Stimulated activated naive CD8-positive, alpha-beta T cell treated with anti-CD3 and anti-CD28 coated beads, Interleukin-15, Interleukin-2, amounts not matched to agents 100 ng/mL and 50 ng/mL, for 24 hours (primary cell): ENCODE results near the gene FBXO47.
A peak's percentile ranks its signal among the peaks of the same experiment; 100 is the strongest.
"Not testable (repeated sequence)": the region's sequence is repeated elsewhere in the genome, so short reads cannot be mapped to it uniquely, and the experiment has no call there.

ENCODE experiments used
- H3K27ac Mint-ChIP-seq: one replicate; pipeline ENCODE4 v1.8.0; 2021; ENCODE audit warnings: mild to moderate bottlenecking, mixed read lengths
- H3K27me3 Mint-ChIP-seq: one replicate; pipeline ENCODE4 v1.8.0; 2021; ENCODE audit warnings: mixed read lengths
- H3K36me3 Mint-ChIP-seq: one replicate; pipeline ENCODE4 v1.8.0; 2021; ENCODE audit warnings: low read depth, mixed read lengths
- H3K4me1 Mint-ChIP-seq: one replicate; pipeline ENCODE4 v1.8.0; 2021; ENCODE audit warnings: low read depth, mixed read lengths
- H3K4me3 Mint-ChIP-seq: one replicate; pipeline ENCODE4 v1.8.0; 2021; ENCODE audit warnings: mild to moderate bottlenecking, mixed read lengths
- H3K9me3 Mint-ChIP-seq: one replicate; pipeline ENCODE4 v1.8.0; 2021; ENCODE audit warnings: mixed read lengths

The FBXO47 gene

GRCh38 chr17:38920374-38921291 lies 46.6 kb downstream of the FBXO47 start:
- H3K36me3 Mint-ChIP-seq, result peaks cover 30% of the 10 kb centered on the region
- peak overlapping the region; percentile 17 for H3K27ac Mint-ChIP-seq
- H3K9me3 Mint-ChIP-seq, result no peaks in the 10 kb centered on the region
- no peaks in the 10 kb centered on the region for H3K27me3 Mint-ChIP-seq
- peaks cover 34% of the 10 kb centered on the region for H3K4me1 Mint-ChIP-seq
- no peak overlapping the region for H3K4me3 Mint-ChIP-seq

DNA sequence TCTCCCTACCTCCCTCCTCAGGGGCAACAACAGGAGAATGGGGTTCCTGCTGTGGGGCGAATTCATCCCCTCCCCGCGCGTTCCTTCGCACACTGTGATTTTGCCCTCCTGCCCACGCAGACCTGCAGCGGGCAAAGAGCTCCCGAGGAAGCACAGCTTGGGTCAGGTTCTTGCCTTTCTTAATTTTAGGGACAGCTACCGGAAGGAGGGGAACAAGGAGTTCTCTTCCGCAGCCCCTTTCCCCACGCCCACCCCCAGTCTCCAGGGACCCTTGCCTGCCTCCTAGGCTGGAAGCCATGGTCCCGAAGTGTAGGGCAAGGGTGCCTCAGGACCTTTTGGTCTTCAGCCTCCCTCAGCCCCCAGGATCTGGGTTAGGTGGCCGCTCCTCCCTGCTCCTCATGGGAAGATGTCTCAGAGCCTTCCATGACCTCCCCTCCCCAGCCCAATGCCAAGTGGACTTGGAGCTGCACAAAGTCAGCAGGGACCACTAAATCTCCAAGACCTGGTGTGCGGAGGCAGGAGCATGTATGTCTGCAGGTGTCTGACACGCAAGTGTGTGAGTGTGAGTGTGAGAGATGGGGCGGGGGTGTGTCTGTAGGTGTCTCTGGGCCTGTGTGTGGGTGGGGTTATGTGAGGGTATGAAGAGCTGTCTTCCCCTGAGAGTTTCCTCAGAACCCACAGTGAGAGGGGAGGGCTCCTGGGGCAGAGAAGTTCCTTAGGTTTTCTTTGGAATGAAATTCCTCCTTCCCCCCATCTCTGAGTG lies 47.7 kb downstream of the FBXO47 start:
- H3K9me3 Mint-ChIP-seq, result no peaks in the 10 kb centered on the region
- peaks cover 35% of the 10 kb centered on the region for H3K36me3 Mint-ChIP-seq
- no peak overlapping the region for H3K4me3 Mint-ChIP-seq
- peak overlapping the region; percentile 11 for H3K27ac Mint-ChIP-seq
- peaks cover 24% of the 10 kb centered on the region for H3K4me1 Mint-ChIP-seq
- H3K27me3 Mint-ChIP-seq, result no peaks in the 10 kb centered on the region

DNA sequence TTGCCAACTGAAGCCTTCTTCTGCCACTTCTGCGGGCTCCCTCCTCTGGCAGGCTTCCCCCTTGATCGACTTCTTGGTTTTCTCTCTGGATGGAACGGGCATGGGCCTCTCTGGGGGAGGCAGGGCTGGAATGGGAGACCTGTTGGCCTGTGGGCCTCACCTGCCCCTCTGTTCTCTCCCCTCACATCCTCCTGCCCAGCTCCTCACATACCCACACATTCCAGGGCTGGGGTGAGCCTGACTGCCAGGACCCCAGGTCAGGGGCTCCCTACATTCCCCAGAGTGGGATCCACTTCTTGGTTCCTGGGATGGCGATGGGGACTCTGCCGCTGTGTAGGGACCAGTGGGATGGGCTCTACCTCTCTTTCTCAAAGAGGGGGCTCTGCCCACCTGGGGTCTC lies 48.3 kb downstream of the FBXO47 start:
- Mint-ChIP-seq H3K36me3 (peaks cover 40% of the 10 kb centered on the region), H3K27me3 (no peaks in the 10 kb centered on the region), H3K27ac (peak overlapping the region; percentile 11)

DNA sequence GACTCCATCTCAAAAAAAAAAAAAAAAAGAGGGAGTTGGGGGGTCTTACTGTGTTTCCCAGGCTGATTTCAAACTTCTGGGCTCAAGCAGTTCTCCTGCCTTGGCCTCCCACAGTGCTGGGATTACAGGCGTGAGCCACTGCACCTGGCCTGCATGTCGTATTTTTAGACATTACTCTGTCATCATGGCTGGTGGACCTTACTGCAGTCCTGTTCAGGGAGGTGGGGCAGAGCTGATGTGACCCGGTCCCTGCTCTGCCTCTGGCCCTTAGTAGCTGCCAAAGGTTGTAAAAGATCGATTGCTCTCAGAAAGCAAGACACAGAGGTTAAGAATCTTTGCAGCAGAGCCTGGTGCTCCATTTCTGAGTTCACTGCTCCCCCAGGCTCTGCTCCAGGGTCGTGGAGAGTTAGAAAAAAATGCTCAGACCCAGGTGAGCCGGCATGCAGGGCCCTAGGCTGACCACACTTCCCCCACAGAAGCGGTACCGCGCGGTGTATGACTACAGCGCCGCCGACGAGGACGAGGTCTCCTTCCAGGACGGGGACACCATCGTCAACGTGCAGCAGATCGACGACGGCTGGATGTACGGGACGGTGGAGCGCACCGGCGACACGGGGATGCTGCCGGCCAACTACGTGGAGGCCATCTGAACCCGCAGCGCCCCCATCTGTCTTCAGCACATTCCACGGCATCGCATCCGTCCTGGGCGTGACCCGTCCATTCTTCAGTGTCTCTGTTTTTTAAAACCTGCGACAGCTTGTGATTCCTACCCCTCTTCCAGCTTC lies 48.9 kb downstream of the FBXO47 start:
- Mint-ChIP-seq H3K4me3 (no peak overlapping the region), H3K9me3 (no peaks in the 10 kb centered on the region), H3K27ac (peak overlapping the region; percentile 11), H3K4me1 (peaks cover 26% of the 10 kb centered on the region), H3K36me3 (peaks cover 43% of the 10 kb centered on the region), H3K27me3 (no peaks in the 10 kb centered on the region)

More for the DNA sequence above, 48.3 kb downstream of the FBXO47 start:
- Mint-ChIP-seq H3K9me3 (no peaks in the 10 kb centered on the region), H3K4me3 (no peak overlapping the region), H3K4me1 (peaks cover 27% of the 10 kb centered on the region)

- H3K27ac Mint-ChIP-seq, result no peak overlapping the region
- no peaks in the 10 kb centered on the region for H3K27me3 Mint-ChIP-seq
- peaks cover 29% of the 10 kb centered on the region for H3K4me1 Mint-ChIP-seq
- H3K9me3 Mint-ChIP-seq, result no peaks in the 10 kb centered on the region
- H3K36me3 Mint-ChIP-seq, result peaks cover 45% of the 10 kb centered on the region
- H3K4me3 Mint-ChIP-seq, result no peak overlapping the region
These were observed 49.9 kb downstream of the FBXO47 start for GRCh38 chr17:38917259-38917658.

DNA sequence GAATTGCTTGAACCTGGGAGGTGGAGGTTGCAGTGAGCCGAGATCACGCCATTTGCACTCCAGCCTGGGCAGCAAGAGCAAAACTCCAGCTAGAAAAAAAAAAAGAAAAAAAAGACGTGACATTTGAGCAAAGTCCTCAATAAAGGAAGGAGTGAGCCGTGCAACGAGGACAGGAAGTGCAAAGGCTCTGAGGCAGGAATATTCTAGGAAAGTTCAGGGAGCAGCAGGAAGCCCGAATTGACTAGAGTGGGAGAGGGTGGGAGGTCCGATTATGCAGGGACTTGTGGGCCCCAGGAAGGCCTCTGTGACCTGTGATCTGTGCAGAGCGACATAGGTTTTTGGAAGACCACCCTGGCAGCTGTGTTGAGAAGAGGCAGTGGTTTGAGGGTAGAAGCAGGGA lies 50.4 kb downstream of the FBXO47 start:
- Mint-ChIP-seq H3K27ac (no peak overlapping the region), H3K4me3 (no peak overlapping the region), H3K27me3 (no peaks in the 10 kb centered on the region), H3K36me3 (peaks cover 45% of the 10 kb centered on the region), H3K4me1 (peaks cover 25% of the 10 kb centered on the region), H3K9me3 (no peaks in the 10 kb centered on the region)

DNA sequence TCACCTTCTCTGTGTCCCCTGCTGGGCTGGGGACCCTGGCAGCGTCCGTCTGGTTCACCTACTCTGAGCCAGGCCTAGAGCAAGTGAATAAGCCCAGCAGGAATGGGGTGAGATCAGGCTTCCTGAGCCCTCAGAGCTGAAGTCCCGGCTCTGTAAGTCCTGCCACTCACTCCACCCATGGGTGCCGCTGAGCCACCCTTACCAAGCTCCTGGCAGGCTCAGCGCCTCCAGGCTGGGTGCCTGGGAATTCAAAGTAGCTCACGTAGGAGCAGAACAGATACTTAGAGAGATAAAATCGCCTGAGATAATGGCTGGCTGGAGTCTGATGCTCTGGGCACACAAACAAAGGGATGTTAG lies 51.6 kb downstream of the FBXO47 start:
- Mint-ChIP-seq H3K9me3 (no peaks in the 10 kb centered on the region), H3K36me3 (peaks cover 45% of the 10 kb centered on the region), H3K4me1 (peaks cover 17% of the 10 kb centered on the region), H3K27me3 (no peaks in the 10 kb centered on the region), H3K27ac (peak overlapping the region; percentile 10), H3K4me3 (no peak overlapping the region)

- Mint-ChIP-seq H3K4me1 (peaks cover 12% of the 10 kb centered on the region), H3K36me3 (peaks cover 45% of the 10 kb centered on the region), H3K9me3 (no peaks in the 10 kb centered on the region), H3K27me3 (no peaks in the 10 kb centered on the region), H3K4me3 (no peak overlapping the region), H3K27ac (no peak overlapping the region)
These were observed 52.2 kb downstream of the FBXO47 start for GRCh38 chr17:38914741-38915638.

DNA sequence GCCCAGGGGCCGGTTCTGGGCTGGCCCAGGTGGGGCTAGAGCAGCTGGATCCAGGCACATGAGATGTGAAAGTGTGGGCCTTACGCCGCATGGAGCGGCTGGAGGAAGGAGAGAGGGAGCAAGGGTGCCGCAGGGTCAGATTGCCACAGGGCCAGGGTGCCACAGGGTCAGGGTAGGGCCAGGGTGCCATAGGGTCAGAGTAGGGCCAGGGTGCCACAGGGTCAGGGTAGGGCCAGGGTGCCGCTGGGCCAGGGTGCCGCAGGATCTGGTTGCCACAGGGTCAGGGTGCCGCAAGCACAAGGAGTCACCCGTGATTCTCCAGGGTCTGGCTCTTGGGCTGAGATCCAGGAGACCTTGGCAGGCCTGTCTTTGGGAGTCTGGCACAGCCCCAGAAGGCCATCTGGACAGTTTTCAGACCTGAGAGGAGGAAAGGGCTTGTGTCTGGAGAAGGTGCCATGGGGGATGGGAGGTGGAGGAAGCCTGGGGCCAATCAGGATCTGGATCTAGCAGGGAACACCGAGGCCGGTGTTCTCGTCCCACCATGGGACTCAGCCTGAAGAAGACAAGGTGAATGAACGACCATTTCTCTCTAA lies 54.9 kb downstream of the FBXO47 start:
- H3K9me3 Mint-ChIP-seq, result no peaks in the 10 kb centered on the region
- H3K4me3 Mint-ChIP-seq, result no peak overlapping the region
- H3K36me3 Mint-ChIP-seq, result peaks cover 25% of the 10 kb centered on the region
- no peak overlapping the region for H3K27ac Mint-ChIP-seq
- H3K4me1 Mint-ChIP-seq, result peaks cover 23% of the 10 kb centered on the region
- no peaks in the 10 kb centered on the region for H3K27me3 Mint-ChIP-seq

DNA sequence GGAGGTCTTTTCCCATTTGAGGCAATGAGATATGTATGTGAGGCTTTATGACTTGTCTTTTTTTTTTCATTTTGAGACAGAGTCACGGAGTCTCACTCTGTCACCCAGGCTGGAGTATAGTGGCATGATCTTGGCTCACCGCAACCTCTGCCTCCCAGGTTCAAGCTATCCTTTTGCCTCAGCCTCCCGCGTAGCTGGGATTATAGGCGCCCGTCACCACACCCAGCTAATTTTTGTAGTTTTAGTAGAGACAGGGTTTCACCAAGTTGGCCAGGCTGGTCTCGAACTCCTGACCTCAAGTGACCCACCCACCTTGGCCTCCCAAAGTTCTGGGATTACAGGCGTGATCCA lies 55.5 kb downstream of the FBXO47 start:
- Mint-ChIP-seq H3K27ac (peak overlapping the region; percentile 11), H3K4me1 (peaks cover 28% of the 10 kb centered on the region), H3K36me3 (peaks cover 19% of the 10 kb centered on the region)
- H3K4me3 Mint-ChIP-seq, H3K27me3 Mint-ChIP-seq, H3K9me3 Mint-ChIP-seq: not testable (repeated sequence)

GRCh38 chr17:38911081-38911730 lies 56.0 kb downstream of the FBXO47 start:
- Mint-ChIP-seq H3K4me3 (no peak overlapping the region), H3K4me1 (peaks cover 33% of the 10 kb centered on the region)

GRCh38 chr17:38910325-38910724 lies 56.9 kb downstream of the FBXO47 start:
- Mint-ChIP-seq H3K9me3 (no peaks in the 10 kb centered on the region), H3K27me3 (no peaks in the 10 kb centered on the region), H3K4me3 (no peak overlapping the region), H3K4me1 (peaks cover 42% of the 10 kb centered on the region), H3K27ac (no peak overlapping the region), H3K36me3 (peaks cover 16% of the 10 kb centered on the region)

More at GRCh38 chr17:38911081-38911730, 56.0 kb downstream of the FBXO47 start:
- Mint-ChIP-seq H3K9me3 (no peaks in the 10 kb centered on the region), H3K27me3 (no peaks in the 10 kb centered on the region), H3K27ac (peak overlapping the region; percentile 11), H3K36me3 (peaks cover 19% of the 10 kb centered on the region)

DNA sequence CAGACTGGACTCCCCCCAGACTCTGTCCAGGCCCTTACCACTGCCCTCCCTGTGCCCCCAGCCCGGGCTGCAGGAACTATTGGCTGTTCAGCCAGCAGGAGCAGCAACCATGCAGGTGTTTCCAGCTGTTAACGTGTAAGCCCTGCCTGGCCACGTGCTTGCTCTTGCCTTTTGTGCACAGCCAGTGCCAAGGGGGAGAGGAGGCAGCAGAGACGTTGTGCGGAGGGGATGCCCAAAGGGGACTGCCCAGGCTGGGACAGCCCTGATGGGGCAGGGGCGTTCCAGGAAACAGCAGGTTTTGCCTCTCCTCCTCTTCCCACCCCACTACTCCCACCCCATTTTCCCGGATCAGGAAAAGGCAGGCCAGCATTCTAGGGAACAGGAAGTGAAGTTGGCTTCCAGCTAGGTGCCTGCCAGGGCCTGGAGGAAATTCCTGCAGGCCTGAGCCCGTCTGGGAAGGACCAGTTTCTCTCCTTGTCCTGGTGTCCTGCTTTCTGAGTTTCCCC lies 58.5 kb downstream of the FBXO47 start:
- no peaks in the 10 kb centered on the region for H3K27me3 Mint-ChIP-seq
- H3K27ac Mint-ChIP-seq, result peak overlapping the region; percentile 21
- H3K36me3 Mint-ChIP-seq, result peaks cover 23% of the 10 kb centered on the region
- no peaks in the 10 kb centered on the region for H3K9me3 Mint-ChIP-seq
- H3K4me1 Mint-ChIP-seq, result peaks cover 44% of the 10 kb centered on the region
- peak overlapping the region; percentile 23 for H3K4me3 Mint-ChIP-seq
